Spleen (tissue), 7 donors: ENCODE results near the gene G3BP1.

Experiments
- CTCF ChIP-seq, 11 experiments: fragments of 200-600 bp in 7 of 11; fragments of 450-650 bp in 4 of 11; sonication (generic) in 4 of 11; IDR thresholded peaks in 8 of 11; conservative IDR thresholded peaks in 3 of 11; 1 replicate in 7 of 11; 2 replicates in 4 of 11; pipeline versions ENCODE4 v1.4.0 to v1.8.0; 2016 to 2021; ENCODE audit warnings: antibody characterized with exemption in 11 of 11, inconsistent platforms in 4 of 11, mild to moderate bottlenecking in 1 of 11
- POLR2AphosphoS5 ChIP-seq, 3 donors: sonication (generic); formaldehyde crosslinking; IDR thresholded peaks; one replicate each; pipeline ENCODE4 v1.5.1; 2017; ENCODE audit warnings: antibody characterized with exemption in 3 of 3
- donor health status: DM: no; HTN: no; CAD: no; lungs with moderate emphysema.
- donor health status: DM: no; HTN: no; CAD: no.
- donor health status: DM: no; HTN: no; CAD: no.

DNA sequence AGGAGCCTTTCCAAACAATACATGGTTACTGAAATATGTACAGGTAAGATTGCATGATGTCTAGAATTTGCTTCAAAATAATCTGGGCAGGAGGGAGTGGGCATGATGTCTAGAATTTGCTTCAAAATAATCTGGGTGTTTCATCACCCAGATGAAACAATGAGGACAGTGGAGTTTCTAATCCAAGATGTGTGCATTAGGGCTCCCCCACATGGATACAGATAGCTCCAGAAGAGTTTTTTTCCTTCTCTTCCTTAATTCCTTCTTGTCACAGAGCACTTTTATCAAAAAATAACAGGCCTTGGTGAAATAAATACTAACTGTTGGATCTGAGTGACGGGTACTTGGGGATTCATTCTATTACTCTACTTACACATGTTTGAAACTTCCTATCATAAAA is 28.2 kb upstream of the G3BP1 start:
- no peak for TF ChIP-seq CTCF (IDR thresholded peaks at IDR 0.05 in 8 of 11, conservative IDR thresholded peaks at IDR 0.05 in 3 of 11)
- no peak for TF ChIP-seq POLR2AphosphoS5 (IDR thresholded peaks at IDR 0.05)
